HUES48 (cell line): ENCODE measurements around the gene PCLO.

ENCODE experiments used
- H3K27ac ChIP-seq: one replicate; pipeline ENCODE4 v1.7.0; 2013; ENCODE audit warnings: low read depth, low read length, inconsistent platforms
- H3K27me3 ChIP-seq: 2 replicates; pipeline ENCODE4 v1.6.1; 2013; ENCODE audit warnings: mild to moderate bottlenecking, low read length; ENCODE audit not compliant: control insufficient read depth, insufficient read depth
- H3K36me3 ChIP-seq: 2 replicates; pipeline ENCODE4 v1.6.1; 2013; ENCODE audit warnings: low read length; ENCODE audit not compliant: control insufficient read depth, insufficient read depth
- H3K4me1 ChIP-seq: 2 replicates; pipeline ENCODE4 v1.6.1; 2013; ENCODE audit warnings: mild to moderate bottlenecking, low read length; ENCODE audit not compliant: control insufficient read depth, insufficient read depth
- H3K4me3 ChIP-seq: 2 replicates; pipeline ENCODE4 v1.5.1; 2013; ENCODE audit warnings: mild to moderate bottlenecking, low read depth, low read length
- H3K9ac ChIP-seq: 2 replicates; pipeline ENCODE4 v1.6.1; 2013; ENCODE audit warnings: mild to moderate bottlenecking, low read depth, low read length, moderate library complexity
- H3K9me3 ChIP-seq: 2 replicates; pipeline ENCODE4 v1.6.1; 2013; ENCODE audit warnings: low read length; ENCODE audit not compliant: control insufficient read depth, insufficient read depth

Gene PCLO

GRCh38 chr7:82789883-82790609 lies 372.6 kb downstream of the PCLO start:
- Histone ChIP-seq H3K27ac (no peak overlapping the region), H3K9me3 (no peaks in the 10 kb centered on the region; the same call in 1 of the 2 replicates), H3K4me1 (no peaks in the 10 kb centered on the region), H3K4me3 (no peak overlapping the region), H3K9ac (no peak overlapping the region), H3K36me3 (no peaks in the 10 kb centered on the region), H3K27me3 (no peaks in the 10 kb centered on the region)

GRCh38 chr7:82778021-82778420 lies 384.7 kb downstream of the PCLO start:
- Histone ChIP-seq H3K9ac (no peak overlapping the region), H3K27ac (no peak overlapping the region), H3K4me3 (no peak overlapping the region), H3K4me1 (no peaks in the 10 kb centered on the region), H3K36me3 (no peaks in the 10 kb centered on the region), H3K27me3 (no peaks in the 10 kb centered on the region), H3K9me3 (no peaks in the 10 kb centered on the region)

GRCh38 chr7:82762880-82763279 lies 399.8 kb downstream of the PCLO start:
- H3K9ac ChIP-seq = no peak overlapping the region
- H3K4me3 ChIP-seq = no peak overlapping the region
- H3K4me1 ChIP-seq = peaks cover 39% of the 10 kb centered on the region
- H3K27ac ChIP-seq = no peak overlapping the region
- no peaks in the 10 kb centered on the region for H3K27me3 ChIP-seq
- H3K36me3 ChIP-seq = no peaks in the 10 kb centered on the region
- no peaks in the 10 kb centered on the region for H3K9me3 ChIP-seq

GRCh38 chr7:82760831-82761230 lies 401.9 kb downstream of the PCLO start:
- H3K36me3 ChIP-seq = no peaks in the 10 kb centered on the region
- no peak overlapping the region for H3K9ac ChIP-seq
- H3K27ac ChIP-seq = peak overlapping the region; percentile 85
- no peaks in the 10 kb centered on the region for H3K9me3 ChIP-seq
- H3K27me3 ChIP-seq = no peaks in the 10 kb centered on the region
- 0 out of 2 replicates have a peak overlapping the region, but pooled peaks have one; percentile 47 for H3K4me3 ChIP-seq
- H3K4me1 ChIP-seq = peaks cover 50% of the 10 kb centered on the region

GRCh38 chr7:82760074-82760473 lies 402.6 kb downstream of the PCLO start:
- Histone ChIP-seq H3K9ac (peak overlapping the region; percentile 37; the same call in 1 of the 2 replicates), H3K4me3 (peak overlapping the region; percentile 47), H3K27me3 (no peaks in the 10 kb centered on the region), H3K9me3 (no peaks in the 10 kb centered on the region), H3K27ac (peak overlapping the region; percentile 85), H3K4me1 (peaks cover 56% of the 10 kb centered on the region), H3K36me3 (no peaks in the 10 kb centered on the region)

GRCh38 chr7:82755705-82756551 lies 406.8 kb downstream of the PCLO start:
- peak overlapping the region; percentile 71 for H3K27ac ChIP-seq

GRCh38 chr7:82750007-82750406 lies 412.7 kb downstream of the PCLO start:
- no peak overlapping the region for H3K27ac ChIP-seq
- no peaks in the 10 kb centered on the region for H3K27me3 ChIP-seq
- H3K4me3 ChIP-seq = no peak overlapping the region
- H3K4me1 ChIP-seq = peaks cover under 1% of the 10 kb centered on the region; the same call in 1 of the 2 replicates
- H3K9ac ChIP-seq = no peak overlapping the region
- no peaks in the 10 kb centered on the region for H3K9me3 ChIP-seq
- no peaks in the 10 kb centered on the region for H3K36me3 ChIP-seq

More at GRCh38 chr7:82755705-82756551, 406.8 kb downstream of the PCLO start:
- H3K4me3 ChIP-seq = no peak overlapping the region
- peaks cover 47% of the 10 kb centered on the region for H3K4me1 ChIP-seq
- no peaks in the 10 kb centered on the region for H3K36me3 ChIP-seq
- H3K9me3 ChIP-seq = no peaks in the 10 kb centered on the region
- H3K9ac ChIP-seq = no peak overlapping the region
- no peaks in the 10 kb centered on the region for H3K27me3 ChIP-seq

GRCh38 chr7:82745820-82746219 lies 416.9 kb downstream of the PCLO start:
- Histone ChIP-seq H3K9me3 (no peaks in the 10 kb centered on the region), H3K27ac (no peak overlapping the region)

GRCh38 chr7:82745117-82745516 lies 417.6 kb downstream of the PCLO start:
- peaks cover 10% of the 10 kb centered on the region; the same call in 1 of the 2 replicates for H3K4me1 ChIP-seq
- H3K27ac ChIP-seq = no peak overlapping the region
- H3K4me3 ChIP-seq = no peak overlapping the region
- H3K36me3 ChIP-seq = no peaks in the 10 kb centered on the region
- H3K9me3 ChIP-seq = no peaks in the 10 kb centered on the region
- no peaks in the 10 kb centered on the region for H3K27me3 ChIP-seq
- H3K9ac ChIP-seq = no peak overlapping the region

More at GRCh38 chr7:82745820-82746219, 416.9 kb downstream of the PCLO start:
- Histone ChIP-seq H3K9ac (no peak overlapping the region), H3K27me3 (no peaks in the 10 kb centered on the region), H3K4me3 (no peak overlapping the region), H3K4me1 (peaks cover 10% of the 10 kb centered on the region; the same call in 1 of the 2 replicates), H3K36me3 (no peaks in the 10 kb centered on the region)

GRCh38 chr7:82742163-82742562 lies 420.5 kb downstream of the PCLO start:
- no peak overlapping the region for H3K9ac ChIP-seq
- peaks cover 10% of the 10 kb centered on the region; the same call in 1 of the 2 replicates for H3K4me1 ChIP-seq
- H3K9me3 ChIP-seq = no peaks in the 10 kb centered on the region
- H3K36me3 ChIP-seq = no peaks in the 10 kb centered on the region
- H3K27ac ChIP-seq = no peak overlapping the region
- no peak overlapping the region for H3K4me3 ChIP-seq
- H3K27me3 ChIP-seq = no peaks in the 10 kb centered on the region

- no peak overlapping the region for H3K4me3 ChIP-seq
- no peaks in the 10 kb centered on the region for H3K27me3 ChIP-seq
- no peak overlapping the region for H3K9ac ChIP-seq
- H3K36me3 ChIP-seq = no peaks in the 10 kb centered on the region
- H3K4me1 ChIP-seq = peaks cover 10% of the 10 kb centered on the region; the same call in 1 of the 2 replicates
- H3K9me3 ChIP-seq = no peaks in the 10 kb centered on the region
- no peak overlapping the region for H3K27ac ChIP-seq
These were observed 421.2 kb downstream of the PCLO start for GRCh38 chr7:82741493-82741892.
